ENCODE measurements around the gene ATP9A.
"Not testable (repeated sequence)": the region's sequence is repeated elsewhere in the genome, so short reads cannot be mapped to it uniquely, and the experiment has no call there.

- TF ChIP-seq, protein P1, sequence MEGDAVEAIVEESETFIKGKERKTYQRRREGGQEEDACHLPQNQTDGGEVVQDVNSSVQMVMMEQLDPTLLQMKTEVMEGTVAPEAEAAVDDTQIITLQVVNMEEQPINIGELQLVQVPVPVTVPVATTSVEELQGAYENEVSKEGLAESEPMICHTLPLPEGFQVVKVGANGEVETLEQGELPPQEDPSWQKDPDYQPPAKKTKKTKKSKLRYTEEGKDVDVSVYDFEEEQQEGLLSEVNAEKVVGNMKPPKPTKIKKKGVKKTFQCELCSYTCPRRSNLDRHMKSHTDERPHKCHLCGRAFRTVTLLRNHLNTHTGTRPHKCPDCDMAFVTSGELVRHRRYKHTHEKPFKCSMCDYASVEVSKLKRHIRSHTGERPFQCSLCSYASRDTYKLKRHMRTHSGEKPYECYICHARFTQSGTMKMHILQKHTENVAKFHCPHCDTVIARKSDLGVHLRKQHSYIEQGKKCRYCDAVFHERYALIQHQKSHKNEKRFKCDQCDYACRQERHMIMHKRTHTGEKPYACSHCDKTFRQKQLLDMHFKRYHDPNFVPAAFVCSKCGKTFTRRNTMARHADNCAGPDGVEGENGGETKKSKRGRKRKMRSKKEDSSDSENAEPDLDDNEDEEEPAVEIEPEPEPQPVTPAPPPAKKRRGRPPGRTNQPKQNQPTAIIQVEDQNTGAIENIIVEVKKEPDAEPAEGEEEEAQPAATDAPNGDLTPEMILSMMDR (conservative IDR thresholded peaks at IDR 0.05; ENCODE audit: low read depth, low read length), result not testable (repeated sequence)
- TF ChIP-seq EZH2 (IDR thresholded peaks at IDR 0.05; ENCODE audit: low read length, unreplicated experiment); EZH2phosphoT487 (IDR thresholded peaks at IDR 0.05; ENCODE audit: borderline replicate concordance, low read length): not testable (repeated sequence)
Measured at GRCh38 chr20:51643810-51644209, 124.4 kb downstream of the ATP9A start.

All from PC-3 (cell line).